GM23338 (cell line): ENCODE measurements around the gene BTNL9. TPM values are rescaled to one million over a fixed set of nuclear protein-coding genes. Genes with fewer than 3 reads are reported as not detected.

ENCODE experiments used
- ATAC-seq: fragments of 200-7000 bp; cut with Tn5 transposase; 3 replicates; pipeline ENCODE4 v1.9.1; 2020
- DNase-seq: peaks from one replicate; pipeline ENCODE4 v3.0.0-alpha.2; 2015; ENCODE audit warnings: low spot score
- H2AFZ ChIP-seq: fragments of 200-600 bp; sonication (generic); 2 replicates; pipeline ENCODE4 v1.8.0; 2016; ENCODE audit warnings: antibody characterized with exemption, mild to moderate bottlenecking, moderate library complexity
- H3F3A ChIP-seq: fragments of 200-600 bp; sonication (generic); replicated peaks from 2 replicates; pipeline ENCODE4 v1.8.0; 2017; ENCODE audit warnings: antibody characterized with exemption, mixed run types, low read depth
- H3K27ac ChIP-seq: fragments of 200-600 bp; sonication (generic); 2 replicates; pipeline ENCODE4 v1.6.1; 2016; ENCODE audit warnings: low read depth
- H3K27me3 ChIP-seq: fragments of 200-600 bp; sonication (generic); 2 replicates; pipeline ENCODE4 v1.8.0; 2016; ENCODE audit warnings: mild to moderate bottlenecking, mixed run types, moderate library complexity; ENCODE audit not compliant: insufficient read depth
- H3K36me3 ChIP-seq: fragments of 200-600 bp; sonication (generic); 2 replicates; pipeline ENCODE4 v1.8.0; 2016; ENCODE audit warnings: mild to moderate bottlenecking; ENCODE audit not compliant: insufficient read depth
- H3K4me1 ChIP-seq: fragments of 200-600 bp; sonication (generic); 2 replicates; pipeline ENCODE4 v1.8.0; 2016; ENCODE audit warnings: mild to moderate bottlenecking, moderate library complexity; ENCODE audit not compliant: insufficient read depth
- H3K4me2 ChIP-seq: fragments of 200-600 bp; sonication (generic); 2 replicates; pipeline ENCODE4 v1.7.1; 2017; ENCODE audit warnings: mixed run types
- H3K4me3 ChIP-seq: fragments of 200-600 bp; sonication (generic); 2 replicates; pipeline ENCODE4 v1.6.1; 2016; ENCODE audit warnings: mixed run types
- H3K79me2 ChIP-seq: fragments of 200-600 bp; sonication (generic); replicated peaks from 2 replicates; pipeline ENCODE4 v1.8.0; 2017; ENCODE audit warnings: mild to moderate bottlenecking; ENCODE audit not compliant: insufficient read depth
- H3K9me2 ChIP-seq: fragments of 200-600 bp; sonication (generic); 2 replicates; pipeline ENCODE4 v1.8.0; 2017; ENCODE audit not compliant: insufficient read depth
- H4K20me1 ChIP-seq: fragments of 200-600 bp; sonication (generic); replicated peaks from 2 replicates; pipeline ENCODE4 v1.8.0; 2017; ENCODE audit warnings: mild to moderate bottlenecking; ENCODE audit not compliant: insufficient read depth
- H3K27ac Mint-ChIP-seq: 2 replicates; pipeline ENCODE4 v1.8.0; 2020; ENCODE audit warnings: inconsistent platforms, mild to moderate bottlenecking, moderate library complexity, mixed read lengths
- H3K27me3 Mint-ChIP-seq: 3 replicates; pipeline ENCODE4 v1.8.0; 2022; ENCODE audit warnings: low read depth, mild to moderate bottlenecking, moderate library complexity, mixed read lengths, inconsistent platforms; ENCODE audit not compliant: insufficient read depth, poor library complexity
- H3K36me3 Mint-ChIP-seq: 3 replicates; pipeline ENCODE4 v1.8.0; 2021; ENCODE audit warnings: low read depth, mild to moderate bottlenecking, inconsistent platforms, moderate library complexity, mixed read lengths
- H3K4me1 Mint-ChIP-seq: 3 replicates; pipeline ENCODE4 v1.8.0; 2020; ENCODE audit warnings: mild to moderate bottlenecking, inconsistent platforms, mixed read lengths
- H3K4me3 Mint-ChIP-seq: 3 replicates; pipeline ENCODE4 v1.8.0; 2021; ENCODE audit warnings: moderate library complexity, mild to moderate bottlenecking, inconsistent platforms, mixed read lengths
- H3K9me3 Mint-ChIP-seq: 3 replicates; pipeline ENCODE4 v1.8.0; 2020; ENCODE audit warnings: moderate library complexity, mild to moderate bottlenecking, inconsistent platforms, mixed read lengths
- CREB1 ChIP-seq: fragments of 250-450 bp; sonication (Bioruptor Pico); IDR thresholded peaks from 2 replicates; pipeline ENCODE4 v1.5.0; 2020; ENCODE audit warnings: low read depth, mild to moderate bottlenecking, moderate library complexity
- CTCF ChIP-seq, 2 experiments: fragments of 200-600 bp in 1 of 2; sonication (generic) in 1 of 2; conservative IDR thresholded peaks; 2 replicates each; pipeline versions ENCODE4 v1.5.1 to v1.6.1; 2016 to 2017; ENCODE audit warnings: antibody characterized with exemption in 2 of 2, low read depth in 2 of 2, mild to moderate bottlenecking in 2 of 2, moderate library complexity in 1 of 2
- ETS1 ChIP-seq: IDR thresholded peaks from 2 replicates; pipeline ENCODE4 v1.6.1; 2016; ENCODE audit warnings: antibody characterized with exemption
- EZH2 ChIP-seq: fragments of 200-600 bp; sonication (generic); IDR thresholded peaks from one replicate; pipeline ENCODE4 v1.8.0; 2017; ENCODE audit warnings: antibody characterized with exemption, mild to moderate bottlenecking, low read depth; ENCODE audit not compliant: unreplicated experiment
- EZH2phosphoT487 ChIP-seq: fragments of 200-600 bp; sonication (generic); IDR thresholded peaks from one replicate; pipeline ENCODE4 v1.8.1; 2018; ENCODE audit warnings: antibody characterized with exemption; ENCODE audit not compliant: unreplicated experiment
- JUNB ChIP-seq: IDR thresholded peaks from one replicate; pipeline ENCODE4 v1.6.1; 2016; ENCODE audit warnings: antibody characterized with exemption; ENCODE audit not compliant: unreplicated experiment
- NANOG ChIP-seq: IDR thresholded peaks from 2 replicates; pipeline ENCODE4 v1.6.1; 2016; ENCODE audit warnings: antibody characterized with exemption, borderline replicate concordance
- POLR2AphosphoS5 ChIP-seq: IDR thresholded peaks from 2 replicates; pipeline ENCODE4 v1.6.1; 2016; ENCODE audit warnings: antibody characterized with exemption, low read depth
- REST ChIP-seq: IDR thresholded peaks from one replicate; pipeline ENCODE4 v1.6.1; 2018; ENCODE audit warnings: antibody characterized with exemption; ENCODE audit not compliant: unreplicated experiment
- STAT1 ChIP-seq: IDR thresholded peaks from one replicate; pipeline ENCODE4 v1.6.1; 2016; ENCODE audit warnings: antibody characterized with exemption; ENCODE audit not compliant: unreplicated experiment
- ZNF114 ChIP-seq: fragments of 250-450 bp; sonication (Bioruptor Pico); IDR thresholded peaks from 2 replicates; pipeline ENCODE4 v1.5.0; 2020; ENCODE audit warnings: mild to moderate bottlenecking, moderate library complexity
- ZNF331 ChIP-seq: fragments of 250-450 bp; sonication (Bioruptor Pico); IDR thresholded peaks from 2 replicates; pipeline ENCODE4 v1.5.0; 2020; ENCODE audit warnings: low read depth, mild to moderate bottlenecking, moderate library complexity
- polyA plus RNA-seq: library from polyadenylated mRNA; unstranded; fragments of >200 nt; fragmentation: Nextera tagmentation; extraction: Ambion mirVana; gene quantifications from 2 replicates; pipeline ENCODE4 v1.2.1, GENCODE V29; 2016
- total RNA-seq: library from RNA; depleted of rRNA; stranded (reverse); fragments of >200 nt; shearing (Covaris generic); gene quantifications from 2 replicates; pipeline ENCODE4 v1.2.3, GENCODE V29; 2014
- TF ChIP-seq, protein P1 (sequence below): fragments of 250-450 bp; sonication (Bioruptor Pico); IDR thresholded peaks from 2 replicates; pipeline ENCODE4 v1.5.0; 2020; ENCODE audit warnings: mild to moderate bottlenecking, moderate library complexity

BTNL9 gene
- total and polyA plus RNA-seq, 2 experiments from 2014 or later = 0.21 to 3.4 TPM

GRCh38 chr5:181042036-181042713, 2.1 kb downstream of the BTNL9 start:
- Histone ChIP-seq H2AFZ (no peak overlapping the region; the same call in 1 of the 2 replicates), H3K4me3 (no peak overlapping the region), H3F3A (no peaks in the 10 kb centered on the region), H3K27me3 (peaks cover 18% of the 10 kb centered on the region; the same call in 1 of the 2 replicates), H3K27ac (no peak overlapping the region), H3K4me1 (no peaks in the 10 kb centered on the region), H4K20me1 (no peaks in the 10 kb centered on the region), H3K9me2 (peaks cover 4% of the 10 kb centered on the region; the same call in 1 of the 2 replicates), H3K4me2 (no peak overlapping the region), H3K36me3 (no peaks in the 10 kb centered on the region), H3K79me2 (no peaks in the 10 kb centered on the region; the same call in 1 of the 2 replicates)
- Mint-ChIP-seq H3K27me3 (peaks cover 6% of the 10 kb centered on the region), H3K27ac (no peak overlapping the region), H3K4me3 (no peak overlapping the region), H3K4me1 (peaks cover 5% of the 10 kb centered on the region), H3K36me3 (no peaks in the 10 kb centered on the region; the same call in 2 of the 3 replicates), H3K9me3 (peaks cover 3% of the 10 kb centered on the region; the same call in 1 of the 3 replicates)
- no peak for DNase-seq
- no peak for TF ChIP-seq ZNF114
- TF ChIP-seq ZNF331 = no peak
- no peak for TF ChIP-seq STAT1
- TF ChIP-seq EZH2phosphoT487 = no peak
- TF ChIP-seq EZH2 = no peak
- no peak for TF ChIP-seq POLR2AphosphoS5
- no peak for TF ChIP-seq CREB1 (CRISPR knock-in tag)
- no peak for TF ChIP-seq ETS1
- TF ChIP-seq, protein P1, sequence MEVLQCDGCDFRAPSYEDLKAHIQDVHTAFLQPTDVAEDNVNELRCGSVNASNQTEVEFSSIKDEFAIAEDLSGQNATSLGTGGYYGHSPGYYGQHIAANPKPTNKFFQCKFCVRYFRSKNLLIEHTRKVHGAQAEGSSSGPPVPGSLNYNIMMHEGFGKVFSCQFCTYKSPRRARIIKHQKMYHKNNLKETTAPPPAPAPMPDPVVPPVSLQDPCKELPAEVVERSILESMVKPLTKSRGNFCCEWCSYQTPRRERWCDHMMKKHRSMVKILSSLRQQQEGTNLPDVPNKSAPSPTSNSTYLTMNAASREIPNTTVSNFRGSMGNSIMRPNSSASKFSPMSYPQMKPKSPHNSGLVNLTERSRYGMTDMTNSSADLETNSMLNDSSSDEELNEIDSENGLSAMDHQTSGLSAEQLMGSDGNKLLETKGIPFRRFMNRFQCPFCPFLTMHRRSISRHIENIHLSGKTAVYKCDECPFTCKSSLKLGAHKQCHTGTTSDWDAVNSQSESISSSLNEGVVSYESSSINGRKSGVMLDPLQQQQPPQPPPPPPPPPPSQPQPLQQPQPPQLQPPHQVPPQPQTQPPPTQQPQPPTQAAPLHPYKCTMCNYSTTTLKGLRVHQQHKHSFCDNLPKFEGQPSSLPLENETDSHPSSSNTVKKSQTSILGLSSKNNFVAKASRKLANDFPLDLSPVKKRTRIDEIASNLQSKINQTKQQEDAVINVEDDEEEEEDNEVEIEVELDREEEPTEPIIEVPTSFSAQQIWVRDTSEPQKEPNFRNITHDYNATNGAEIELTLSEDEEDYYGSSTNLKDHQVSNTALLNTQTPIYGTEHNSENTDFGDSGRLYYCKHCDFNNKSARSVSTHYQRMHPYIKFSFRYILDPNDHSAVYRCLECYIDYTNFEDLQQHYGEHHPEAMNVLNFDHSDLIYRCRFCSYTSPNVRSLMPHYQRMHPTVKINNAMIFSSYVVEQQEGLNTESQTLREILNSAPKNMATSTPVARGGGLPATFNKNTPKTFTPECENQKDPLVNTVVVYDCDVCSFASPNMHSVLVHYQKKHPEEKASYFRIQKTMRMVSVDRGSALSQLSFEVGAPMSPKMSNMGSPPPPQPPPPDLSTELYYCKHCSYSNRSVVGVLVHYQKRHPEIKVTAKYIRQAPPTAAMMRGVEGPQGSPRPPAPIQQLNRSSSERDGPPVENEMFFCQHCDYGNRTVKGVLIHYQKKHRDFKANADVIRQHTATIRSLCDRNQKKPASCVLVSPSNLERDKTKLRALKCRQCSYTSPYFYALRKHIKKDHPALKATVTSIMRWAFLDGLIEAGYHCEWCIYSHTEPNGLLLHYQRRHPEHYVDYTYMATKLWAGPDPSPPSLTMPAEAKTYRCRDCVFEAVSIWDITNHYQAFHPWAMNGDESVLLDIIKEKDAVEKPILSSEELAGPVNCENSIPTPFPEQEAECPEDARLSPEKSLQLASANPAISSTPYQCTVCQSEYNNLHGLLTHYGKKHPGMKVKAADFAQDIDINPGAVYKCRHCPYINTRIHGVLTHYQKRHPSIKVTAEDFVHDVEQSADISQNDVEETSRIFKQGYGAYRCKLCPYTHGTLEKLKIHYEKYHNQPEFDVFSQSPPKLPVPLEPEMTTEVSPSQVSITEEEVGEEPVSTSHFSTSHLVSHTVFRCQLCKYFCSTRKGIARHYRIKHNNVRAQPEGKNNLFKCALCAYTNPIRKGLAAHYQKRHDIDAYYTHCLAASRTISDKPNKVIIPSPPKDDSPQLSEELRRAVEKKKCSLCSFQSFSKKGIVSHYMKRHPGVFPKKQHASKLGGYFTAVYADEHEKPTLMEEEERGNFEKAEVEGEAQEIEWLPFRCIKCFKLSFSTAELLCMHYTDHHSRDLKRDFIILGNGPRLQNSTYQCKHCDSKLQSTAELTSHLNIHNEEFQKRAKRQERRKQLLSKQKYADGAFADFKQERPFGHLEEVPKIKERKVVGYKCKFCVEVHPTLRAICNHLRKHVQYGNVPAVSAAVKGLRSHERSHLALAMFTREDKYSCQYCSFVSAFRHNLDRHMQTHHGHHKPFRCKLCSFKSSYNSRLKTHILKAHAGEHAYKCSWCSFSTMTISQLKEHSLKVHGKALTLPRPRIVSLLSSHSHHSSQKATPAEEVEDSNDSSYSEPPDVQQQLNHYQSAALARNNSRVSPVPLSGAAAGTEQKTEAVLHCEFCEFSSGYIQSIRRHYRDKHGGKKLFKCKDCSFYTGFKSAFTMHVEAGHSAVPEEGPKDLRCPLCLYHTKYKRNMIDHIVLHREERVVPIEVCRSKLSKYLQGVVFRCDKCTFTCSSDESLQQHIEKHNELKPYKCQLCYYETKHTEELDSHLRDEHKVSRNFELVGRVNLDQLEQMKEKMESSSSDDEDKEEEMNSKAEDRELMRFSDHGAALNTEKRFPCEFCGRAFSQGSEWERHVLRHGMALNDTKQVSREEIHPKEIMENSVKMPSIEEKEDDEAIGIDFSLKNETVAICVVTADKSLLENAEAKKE (CRISPR knock-in tag) = no peak
- no peak for TF ChIP-seq JUNB
- no peak for TF ChIP-seq CTCF (conservative IDR thresholded peaks at IDR 0.05; ENCODE audit: low read depth in 2 of 2)
- TF ChIP-seq NANOG = no peak
- TF ChIP-seq REST = no peak
- no peak for ATAC-seq
